ENCODE data around the gene KLHL3.

The KLHL3 gene

DNA sequence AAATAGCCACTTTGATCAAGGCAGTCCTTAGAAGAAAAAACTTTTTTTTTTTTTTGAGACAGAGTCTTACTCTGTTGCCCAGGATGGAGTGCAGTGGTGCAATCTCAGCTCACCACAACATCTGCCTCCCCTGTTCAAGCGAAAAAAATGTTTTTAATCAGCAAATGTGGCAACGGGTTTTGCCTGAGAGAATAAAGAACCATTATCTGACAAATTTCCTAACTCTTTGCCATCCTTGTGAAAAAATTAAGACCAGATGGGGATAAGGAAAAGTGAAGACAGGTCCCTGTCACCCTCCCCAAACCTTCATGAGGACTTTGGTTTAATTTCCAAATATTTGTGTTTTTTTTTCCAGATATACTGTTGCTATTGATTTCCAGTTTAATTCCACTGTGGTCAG, 129.5 kb downstream of the KLHL3 start:
- no peak for DNase-seq

DNA sequence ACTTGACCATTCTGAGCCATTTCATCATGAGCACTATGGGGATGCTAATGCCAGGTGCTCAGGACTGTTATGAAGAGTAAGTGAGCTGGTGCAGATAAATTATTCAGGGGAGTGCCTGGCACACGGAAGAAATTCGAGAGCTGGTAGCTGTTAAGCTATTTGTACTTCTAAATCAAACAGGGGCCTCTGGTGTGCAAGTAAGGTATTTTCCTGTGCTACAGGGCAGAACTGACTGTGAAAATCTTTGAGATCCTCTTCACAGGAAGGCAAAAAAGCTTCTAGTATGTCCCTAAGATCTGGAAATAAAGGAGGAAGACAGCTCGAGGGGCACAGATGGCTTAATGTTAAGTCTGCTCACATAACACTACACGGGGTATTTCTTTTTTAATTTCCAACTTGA, 130.5 kb downstream of the KLHL3 start:
- no peak for DNase-seq

DNA sequence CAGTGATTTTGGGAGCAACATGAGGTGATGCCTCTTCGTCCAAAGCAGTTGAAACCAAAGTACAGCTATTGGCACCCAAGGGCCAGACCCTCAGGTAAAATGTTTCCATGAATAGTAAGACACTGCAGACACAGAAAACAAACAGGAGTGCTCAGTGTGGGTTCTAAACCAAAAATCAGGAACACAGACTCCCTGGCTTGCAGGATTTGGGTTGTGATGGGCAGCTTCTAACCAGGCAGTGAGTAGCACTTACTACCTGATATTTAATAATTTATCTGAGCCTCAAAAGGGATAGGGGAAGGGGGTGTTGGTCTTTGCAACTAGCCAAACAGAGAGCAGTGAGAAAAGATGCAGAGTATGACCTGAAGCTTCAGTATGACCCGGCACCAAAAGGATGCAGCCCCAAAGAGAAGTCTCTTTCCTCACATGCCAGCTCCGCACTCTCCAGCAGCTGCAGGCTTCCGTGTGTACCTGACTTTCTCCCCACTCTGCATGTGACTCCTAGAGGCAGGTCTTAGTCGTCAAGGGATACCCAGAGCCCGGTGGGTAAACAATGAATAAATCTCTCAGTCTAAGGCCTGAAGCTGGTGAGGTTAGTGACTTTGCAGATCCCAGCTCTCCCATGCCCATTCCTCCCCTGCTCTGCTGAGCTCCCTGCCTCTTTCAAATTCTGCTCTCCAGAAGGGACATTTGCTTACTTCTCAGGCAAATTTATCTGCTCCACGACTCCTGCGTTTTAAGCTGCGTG, 131.4 kb downstream of the KLHL3 start:
- DNase-seq: no peak

DNA sequence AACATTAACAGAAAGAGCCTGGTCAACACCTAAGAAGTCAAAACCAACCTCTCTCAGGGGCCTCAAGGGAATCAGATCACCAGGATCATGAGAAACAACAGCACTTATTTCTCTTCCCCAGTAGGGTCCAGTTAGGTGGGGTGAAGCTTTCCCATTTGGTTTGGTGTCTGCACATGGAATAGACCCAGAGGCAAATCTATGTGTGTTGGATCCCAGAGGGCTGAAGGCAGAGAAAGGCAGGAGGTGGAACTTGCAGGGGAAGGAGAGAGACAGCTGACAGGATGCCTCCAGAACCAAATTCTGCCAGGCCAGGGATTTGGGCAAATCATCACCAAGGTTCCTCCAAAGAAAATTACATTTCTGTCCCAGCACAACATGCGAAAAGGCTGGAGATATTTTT, 132.0 kb downstream of the KLHL3 start:
- no peak for DNase-seq

DNA sequence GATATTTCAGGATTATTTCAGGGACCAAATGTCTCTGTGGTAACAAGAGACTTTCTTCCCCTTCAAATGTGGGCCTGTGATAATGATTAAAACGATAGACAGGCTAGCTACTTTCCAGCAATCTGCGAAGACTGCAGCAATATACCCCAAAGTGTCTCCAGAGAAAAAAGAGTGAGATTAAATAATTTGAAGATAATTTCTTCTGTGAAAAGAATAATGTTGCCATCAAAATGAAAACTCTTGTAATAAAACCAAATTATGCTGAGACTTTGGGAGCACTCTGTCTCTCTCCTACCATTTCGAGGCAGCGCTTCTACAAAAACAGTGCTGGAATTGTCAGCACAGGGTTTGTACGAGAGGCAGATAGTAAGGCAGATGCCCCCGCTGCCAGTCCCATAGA, 132.5 kb downstream of the KLHL3 start:
- DNase-seq: no peak

DNA sequence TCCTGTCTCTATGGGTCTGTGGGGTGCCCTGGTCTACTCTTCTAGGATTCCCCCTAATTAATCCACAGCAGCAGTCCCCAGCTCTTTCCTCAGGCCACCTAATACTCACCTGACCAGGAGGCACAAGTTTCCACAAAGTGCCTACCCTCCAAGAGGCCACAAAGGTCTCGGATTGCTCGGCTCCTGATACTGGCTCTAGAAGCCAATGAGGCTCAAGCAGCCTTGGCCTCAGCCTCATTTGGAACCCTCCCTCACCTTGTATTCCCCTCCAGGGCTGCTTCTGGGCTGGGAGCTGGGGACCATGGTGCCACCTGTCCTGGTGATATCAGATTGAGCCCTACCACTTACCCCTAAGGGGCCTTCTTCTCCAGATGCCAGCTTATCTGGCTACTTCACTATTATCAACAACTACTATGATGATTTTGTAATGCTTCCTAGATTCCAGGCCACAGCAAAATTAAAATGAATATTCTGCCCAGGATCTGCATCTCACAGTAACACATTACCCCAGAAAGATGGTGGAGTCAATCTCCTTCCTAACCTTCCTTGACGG, 133.1 kb downstream of the KLHL3 start:
- DNase-seq: no peak

DNA sequence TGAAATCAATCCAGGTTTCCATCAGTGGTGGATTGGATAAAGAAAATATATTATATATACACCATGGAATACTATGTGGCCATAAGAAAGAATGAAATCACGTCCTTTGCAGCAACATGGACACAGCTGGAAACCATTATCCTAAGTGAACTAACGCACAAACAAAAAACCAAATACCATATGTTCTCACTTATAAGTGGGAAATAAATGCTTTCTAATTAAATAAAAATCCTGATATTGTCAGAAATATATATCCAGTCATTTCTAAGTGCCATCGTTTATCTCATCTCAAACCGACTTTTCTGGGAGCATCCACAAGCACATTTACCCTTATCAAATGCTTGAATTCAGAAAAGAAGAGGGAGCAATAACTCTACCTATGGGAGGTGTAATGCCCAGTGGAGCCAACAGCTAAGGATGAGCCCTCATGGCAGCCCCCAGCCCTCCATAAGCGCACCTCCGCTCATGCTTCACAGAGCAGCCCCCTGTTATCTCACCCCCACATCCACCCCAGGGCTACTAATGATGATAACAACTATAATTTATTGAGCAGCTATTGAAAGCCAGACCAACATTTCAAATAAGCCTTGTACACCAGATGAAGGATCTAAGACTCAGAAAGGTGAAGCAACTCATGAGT, 135.0 kb downstream of the KLHL3 start:
- DNase-seq: no peak

DNA sequence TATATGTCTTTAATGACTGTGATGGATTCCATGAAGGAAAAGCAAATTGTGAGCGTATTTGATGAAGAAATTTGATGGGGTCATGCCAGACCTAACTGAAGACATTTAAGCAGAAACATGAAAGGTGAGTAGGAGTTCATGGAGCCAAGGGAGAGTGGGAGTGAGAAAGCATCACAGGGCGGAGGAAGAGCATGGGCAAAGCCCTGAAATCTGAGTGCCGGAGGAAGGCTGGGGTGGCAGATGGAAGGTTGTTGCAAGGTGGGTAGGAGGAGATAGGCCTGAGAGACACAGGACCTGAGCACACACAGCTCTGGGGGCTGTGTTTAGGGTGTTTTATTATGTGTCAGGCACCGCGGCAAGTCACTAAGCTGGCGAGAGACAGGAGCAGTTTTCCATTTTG, 136.4 kb downstream of the KLHL3 start:
- no peak for DNase-seq

DNA sequence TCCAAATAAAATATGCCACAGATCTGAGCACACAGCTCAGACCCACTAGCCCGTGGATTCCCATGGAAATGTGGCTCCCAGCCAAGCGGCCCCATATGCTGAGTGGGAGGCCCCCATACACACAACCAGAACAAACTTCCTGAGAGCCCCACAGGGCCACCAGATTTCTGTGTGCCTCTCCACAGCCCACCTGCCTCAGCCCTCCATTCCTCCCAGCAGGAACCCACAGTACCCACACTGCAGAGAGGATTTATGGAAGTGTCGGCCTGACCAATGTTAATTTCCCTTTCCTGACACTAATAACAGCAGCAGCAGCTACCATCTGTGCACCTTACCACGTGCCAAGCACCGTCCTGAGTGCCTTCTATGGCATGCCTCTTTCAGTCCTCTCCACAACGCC, 137.5 kb downstream of the KLHL3 start:
- DNase-seq: no peak

DNA sequence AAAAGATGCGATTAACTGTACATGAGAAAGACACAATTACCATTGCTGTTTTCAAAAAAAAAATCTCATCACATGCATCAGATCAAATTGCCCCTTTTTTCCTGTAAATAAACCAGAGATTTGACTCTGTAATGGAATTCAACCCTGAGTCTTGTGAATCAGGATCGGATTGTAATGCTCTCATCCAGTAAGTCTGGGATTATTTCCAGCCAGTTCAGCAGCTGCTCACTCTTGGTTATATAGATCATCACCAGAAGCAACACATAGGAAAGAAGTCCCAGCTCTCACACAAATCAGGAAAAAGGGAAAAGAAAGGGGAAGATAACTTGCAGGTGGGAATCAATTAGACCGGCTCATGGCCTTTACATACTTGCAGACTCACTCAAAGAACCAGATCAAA, 138.9 kb downstream of the KLHL3 start:
- no peak for DNase-seq

DNA sequence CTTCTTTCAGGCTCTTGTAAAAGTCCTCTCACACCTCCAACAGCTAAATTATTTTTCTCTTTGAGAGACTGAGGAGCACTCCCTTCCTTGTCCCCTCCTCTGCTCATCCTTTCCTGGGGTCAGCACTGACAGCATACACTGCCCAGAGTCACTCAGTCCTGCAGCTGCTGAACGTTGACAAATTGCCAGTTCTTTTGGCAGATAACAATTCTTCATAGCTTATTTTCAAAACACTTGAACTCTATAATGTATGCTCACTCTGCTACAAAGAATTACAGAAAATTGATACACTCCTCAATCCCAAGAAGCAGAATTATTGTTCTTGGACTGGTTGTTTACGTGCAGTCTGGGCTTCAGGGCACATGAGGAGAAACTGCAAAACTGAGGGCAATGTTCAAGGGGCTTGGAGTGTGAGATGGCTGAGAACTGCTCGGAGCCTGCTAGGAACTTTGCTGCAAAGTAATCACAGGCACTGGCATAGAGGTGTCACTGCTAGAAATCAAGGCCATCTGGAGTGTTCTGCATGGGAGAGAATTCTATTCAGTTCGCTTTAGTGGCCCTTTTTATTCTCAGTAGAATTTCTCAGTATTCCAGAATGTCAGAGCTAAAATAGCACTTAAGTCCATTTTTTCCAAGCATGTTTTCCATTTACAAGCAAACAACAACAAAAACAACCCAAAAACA, 140.4 kb downstream of the KLHL3 start:
- DNase-seq: no peak

DNA sequence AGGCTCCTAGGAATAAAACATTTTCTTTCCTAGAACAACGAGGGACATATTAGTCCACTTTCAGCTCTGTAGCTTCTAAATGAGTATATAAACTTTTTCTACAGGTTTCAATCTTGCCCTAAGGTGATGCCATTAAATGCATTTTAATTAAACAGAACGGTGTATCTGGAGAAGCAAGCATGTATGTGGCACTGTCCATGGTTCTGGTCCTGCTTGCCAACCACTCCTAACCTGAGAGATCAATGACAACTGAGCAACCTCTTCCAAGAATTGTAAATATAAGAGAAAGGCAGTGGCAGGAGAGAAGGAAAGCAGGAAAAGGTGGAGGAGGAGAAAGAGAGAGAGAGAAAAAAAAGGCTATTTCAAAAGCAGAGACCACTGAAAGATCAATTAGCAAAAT, 141.2 kb downstream of the KLHL3 start:
- DNase-seq: no peak

DNA sequence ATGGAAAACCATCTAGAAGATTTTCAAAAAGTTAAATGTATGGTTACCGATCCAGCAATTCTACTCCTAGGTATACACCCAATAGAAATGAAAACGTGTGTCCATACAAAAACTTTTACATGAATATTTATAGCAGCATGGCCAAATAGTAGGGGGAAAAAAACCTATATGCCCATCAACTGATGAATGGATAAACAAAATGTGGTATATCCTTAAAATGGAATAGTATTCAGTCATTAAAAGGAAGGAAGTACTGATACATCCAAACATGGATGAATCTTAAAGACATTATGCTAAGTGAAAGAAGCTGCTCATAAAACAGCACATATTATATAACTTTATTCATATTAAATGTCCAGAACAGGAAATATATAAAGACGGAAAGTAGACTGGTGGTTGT, 143.6 kb downstream of the KLHL3 start:
- DNase-seq: no peak

DNA sequence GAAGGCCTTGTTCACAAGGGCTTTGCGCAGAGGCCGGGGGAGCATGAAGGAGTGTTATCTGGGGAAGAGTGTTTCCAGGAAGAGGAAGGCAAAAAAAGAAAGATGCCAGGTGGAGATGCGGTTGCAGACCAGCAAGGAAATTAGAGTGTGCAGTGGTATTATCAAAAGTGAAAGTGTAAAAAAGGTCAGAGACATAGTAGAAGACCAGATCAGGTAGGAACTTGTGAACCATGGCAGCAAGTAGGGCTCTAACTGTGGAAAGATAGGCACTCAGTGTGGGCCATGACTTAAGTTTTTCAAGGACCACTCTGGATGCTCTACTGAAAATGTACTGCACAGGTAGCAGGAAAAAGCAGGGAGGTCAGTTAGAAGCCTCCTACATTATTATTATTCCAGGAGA, 146.7 kb downstream of the KLHL3 start:
- no peak for DNase-seq

DNA sequence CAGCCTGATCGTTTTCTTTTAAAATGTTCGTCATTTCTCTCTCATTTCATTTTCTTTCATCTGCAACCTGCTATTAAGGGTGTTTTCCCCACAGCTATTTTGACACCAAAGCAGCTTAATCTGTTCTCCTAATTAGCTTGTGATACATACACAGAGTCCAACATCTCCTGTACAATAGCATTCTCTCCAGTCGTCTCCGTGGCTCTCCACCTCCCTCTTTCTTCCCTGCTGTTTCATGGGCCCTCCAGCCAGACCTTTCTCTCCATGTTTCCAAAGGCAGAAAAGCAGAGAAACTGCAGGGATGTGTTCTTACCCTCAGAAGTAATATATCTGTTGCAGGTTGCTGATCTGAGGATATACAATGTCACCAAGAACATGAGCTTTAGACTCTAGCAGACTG, 148.0 kb downstream of the KLHL3 start:
- no peak for DNase-seq

DNA sequence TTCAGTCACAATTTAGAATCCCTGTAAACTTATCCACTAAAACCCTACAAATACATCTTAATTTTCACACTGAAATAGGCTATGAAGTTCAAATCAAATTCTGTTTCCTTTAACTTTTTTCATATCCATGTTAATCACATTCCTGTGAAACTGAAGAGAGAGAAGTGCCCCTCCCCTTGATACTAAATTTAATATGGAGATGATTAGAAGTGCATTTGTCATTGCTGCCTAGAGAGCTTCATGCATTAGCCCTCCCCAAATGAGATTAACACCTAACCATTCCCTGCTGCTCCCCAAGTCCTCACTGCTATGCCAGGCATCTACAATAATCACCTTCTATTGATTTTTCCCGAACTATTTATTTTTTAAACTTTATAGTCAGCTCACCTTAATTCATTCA, 151.6 kb downstream of the KLHL3 start:
- no peak for DNase-seq

DNA sequence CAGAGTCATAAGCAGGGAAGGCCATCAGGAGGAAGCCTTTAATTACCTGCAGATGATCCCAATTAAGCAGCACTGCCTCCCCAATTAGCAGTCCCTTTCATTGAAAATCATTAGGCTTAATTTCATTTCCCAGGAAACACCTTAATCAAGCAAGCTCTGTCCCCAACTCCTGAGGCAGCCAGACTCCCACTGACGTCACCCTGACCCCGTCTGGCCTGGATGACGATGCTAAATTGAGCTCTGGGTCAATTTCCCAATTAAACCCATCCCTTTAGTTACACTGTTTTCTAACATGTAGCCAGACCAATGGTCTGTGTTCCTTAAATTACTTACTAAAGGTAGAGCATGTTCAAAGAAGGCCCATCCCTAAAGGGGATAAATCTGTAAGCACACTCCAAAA, 152.8 kb downstream of the KLHL3 start:
- no peak for DNase-seq

DNA sequence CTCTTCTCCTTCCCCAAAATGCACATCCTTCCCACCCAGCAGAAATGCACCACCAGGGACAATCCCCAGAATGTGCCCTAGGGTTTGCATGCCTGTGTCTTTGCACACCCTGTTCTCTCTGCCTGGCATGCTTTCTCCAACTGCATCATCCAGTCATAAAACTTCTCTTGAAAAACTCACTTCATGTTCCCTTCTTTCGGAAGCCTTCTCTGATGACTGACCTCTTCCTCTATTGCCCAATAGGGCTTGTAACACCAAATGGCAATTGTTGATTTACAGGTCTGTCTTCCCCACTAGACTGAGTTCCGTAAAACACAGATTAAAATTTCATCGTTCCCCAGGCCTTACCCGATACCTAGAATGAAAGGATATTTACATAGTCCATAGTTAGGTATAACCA, 153.7 kb downstream of the KLHL3 start:
- no peak for DNase-seq

DNA sequence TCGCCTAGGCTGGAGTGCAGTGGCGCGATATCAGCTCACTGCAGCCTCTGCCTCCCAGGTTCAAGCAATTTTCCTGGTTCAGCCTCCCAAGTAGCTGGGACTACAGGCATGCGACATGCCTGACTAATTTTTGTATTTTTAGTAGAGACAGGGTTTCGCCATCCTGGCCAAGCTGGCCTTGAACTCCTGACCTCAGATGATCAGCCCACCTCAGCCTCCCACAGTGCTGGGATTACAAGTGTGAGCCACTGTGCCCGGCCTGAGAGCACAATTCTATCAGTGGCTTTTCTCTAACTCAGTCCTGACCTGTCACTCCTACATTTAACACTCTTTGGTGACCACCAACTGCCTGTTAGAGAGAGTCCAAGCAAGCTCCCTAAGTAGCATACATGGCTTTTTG, 154.1 kb downstream of the KLHL3 start:
- DNase-seq: no peak

DNA sequence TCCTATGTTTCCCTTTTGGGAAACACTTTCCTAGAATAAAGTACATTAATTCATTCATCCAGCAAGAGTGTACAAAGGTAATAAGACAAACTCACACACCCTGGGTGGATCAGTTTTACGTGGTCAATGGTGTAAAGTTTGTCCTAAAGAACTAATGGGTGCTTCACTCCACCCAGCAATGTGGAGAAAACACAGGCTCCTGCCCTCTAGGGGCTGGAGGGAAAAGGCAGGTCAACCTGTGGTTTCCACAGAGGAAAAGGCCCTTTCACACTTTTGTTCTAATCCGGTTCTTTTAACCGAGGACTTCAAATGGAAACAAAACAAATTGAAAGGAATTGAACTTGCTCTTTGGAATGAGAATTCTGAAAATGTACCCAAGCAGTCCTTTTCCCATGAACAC, 155.9 kb downstream of the KLHL3 start:
- no peak for DNase-seq

DNA sequence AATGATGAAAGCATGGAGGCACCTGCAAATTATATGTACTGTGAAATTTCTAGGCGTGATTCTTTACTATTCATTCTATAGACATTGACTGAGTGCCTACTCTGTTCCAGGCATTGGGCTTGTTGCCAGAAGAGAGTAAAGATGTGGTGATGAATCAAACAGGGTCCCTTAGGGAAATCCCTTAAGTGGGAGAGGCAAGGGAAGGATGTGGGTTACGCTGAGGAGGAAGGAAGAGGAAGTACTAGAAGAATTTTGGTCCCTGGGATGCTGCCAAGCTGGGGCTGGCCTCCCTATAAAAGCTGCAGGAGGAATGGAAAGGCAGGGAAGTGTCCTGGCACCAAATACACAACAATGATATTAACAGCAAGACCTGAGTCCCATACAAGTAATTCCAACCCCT, 160.0 kb downstream of the KLHL3 start:
- no peak for DNase-seq

DNA sequence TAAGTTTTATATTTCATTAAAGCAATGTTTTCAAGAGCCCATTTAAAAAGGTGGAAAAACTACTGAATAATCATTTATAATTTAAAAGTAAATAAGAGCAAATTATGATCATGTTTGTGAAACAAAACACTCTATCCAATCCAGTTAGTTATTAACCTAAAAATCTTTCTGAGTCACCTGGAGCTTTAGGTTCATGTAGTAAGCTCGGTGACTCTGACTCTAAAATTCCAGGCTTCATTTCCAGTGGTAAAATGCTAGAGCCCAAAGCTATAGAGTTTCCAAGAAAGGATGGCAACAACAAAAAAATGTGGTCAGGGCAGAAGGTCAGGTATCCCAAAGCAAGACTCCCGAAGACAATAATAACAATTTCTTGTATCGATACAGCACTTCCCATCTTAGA, 160.7 kb downstream of the KLHL3 start:
- DNase-seq: no peak

DNA sequence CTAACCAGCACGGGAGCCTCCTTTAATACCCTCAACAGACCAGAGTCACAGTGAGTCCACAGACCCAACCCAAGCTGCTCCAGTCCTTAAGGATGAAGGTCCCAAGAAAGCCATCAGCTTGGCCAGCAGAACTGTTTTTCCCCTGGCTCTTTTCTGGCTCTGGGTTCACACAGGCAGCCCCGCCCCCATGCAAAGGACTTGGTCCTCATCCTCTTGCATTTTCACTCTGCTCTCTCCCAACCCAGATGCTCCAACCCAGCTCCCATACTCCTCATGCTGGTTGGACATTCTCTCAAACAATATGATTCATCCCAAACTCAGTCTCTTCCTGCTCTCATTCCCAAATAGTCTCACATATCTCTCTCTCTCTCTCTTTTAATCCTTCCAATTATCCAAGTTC, 162.5 kb downstream of the KLHL3 start:
- DNase-seq: no peak

DNA sequence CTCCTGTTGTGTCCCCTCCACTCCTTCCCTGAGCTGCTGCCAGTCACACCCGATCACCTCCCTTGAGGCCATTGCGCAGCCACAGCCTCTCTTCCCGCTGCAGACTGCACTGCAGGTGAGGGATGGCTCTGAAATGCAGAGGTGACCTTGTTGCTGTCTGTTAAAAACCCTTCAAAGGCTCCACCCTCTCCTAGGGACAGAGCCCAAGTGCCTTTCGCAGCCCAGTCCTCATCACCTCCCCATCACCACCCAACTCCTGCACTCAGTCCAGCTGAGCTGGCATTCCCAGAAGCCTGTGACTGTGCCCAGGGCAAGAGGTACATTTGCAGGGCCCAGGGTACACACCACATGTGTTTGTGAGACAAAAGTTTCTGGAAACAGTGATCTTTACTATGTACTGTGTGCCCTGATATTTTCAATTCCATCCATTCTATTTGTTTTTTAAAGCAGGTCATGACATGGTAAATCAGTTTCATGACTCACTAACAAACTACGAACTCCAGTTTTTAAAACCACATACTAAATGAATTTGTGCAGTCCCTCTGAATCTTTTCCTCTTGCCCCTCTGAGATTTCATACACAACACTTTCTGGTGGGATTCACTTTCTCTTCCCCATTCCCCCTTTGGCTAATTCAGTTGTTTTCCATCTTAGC, 163.7 kb downstream of the KLHL3 start:
- no peak for DNase-seq
